HG03520 (cell line): ENCODE data around the gene PRSS12.
"Not testable (repeated sequence)": the region's sequence is repeated elsewhere in the genome, so short reads cannot be mapped to it uniquely, and the experiment has no call there.

ENCODE experiments used
- ATAC-seq: cut with Tn5 transposase; IDR thresholded peaks from one replicate; pipeline ENCODE4 v1.9.1; 2021; ENCODE audit warnings: mild to moderate bottlenecking, moderate library complexity; ENCODE audit not compliant: unreplicated experiment

PRSS12 gene

DNA sequence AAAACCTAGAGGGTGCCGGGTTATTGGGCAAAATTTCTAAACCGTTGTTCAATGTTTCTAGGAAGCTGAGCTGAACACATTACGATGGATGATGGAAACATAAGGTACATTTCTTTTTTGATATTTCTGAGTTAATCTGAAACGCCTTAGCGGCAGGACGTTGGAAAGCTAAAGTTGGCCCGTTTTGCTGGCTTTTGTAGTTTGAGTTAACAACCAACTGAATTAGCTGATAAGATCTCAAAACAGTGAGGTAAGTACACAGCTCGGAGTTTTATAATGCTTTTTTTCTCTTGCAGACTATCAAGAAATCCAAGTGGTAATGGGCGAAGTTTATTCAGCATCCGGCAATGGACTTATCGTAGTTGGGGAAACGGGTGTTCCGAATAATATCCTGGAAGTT, 73.5 kb downstream of the PRSS12 start:
- ATAC-seq: no peak

- peak; percentile 88 for ATAC-seq
Measured at GRCh38 chr4:118278473-118279274, 74.1 kb downstream of the PRSS12 start.

- no peak for ATAC-seq
Measured at GRCh38 chr4:118277243-118277642, 75.6 kb downstream of the PRSS12 start.

DNA sequence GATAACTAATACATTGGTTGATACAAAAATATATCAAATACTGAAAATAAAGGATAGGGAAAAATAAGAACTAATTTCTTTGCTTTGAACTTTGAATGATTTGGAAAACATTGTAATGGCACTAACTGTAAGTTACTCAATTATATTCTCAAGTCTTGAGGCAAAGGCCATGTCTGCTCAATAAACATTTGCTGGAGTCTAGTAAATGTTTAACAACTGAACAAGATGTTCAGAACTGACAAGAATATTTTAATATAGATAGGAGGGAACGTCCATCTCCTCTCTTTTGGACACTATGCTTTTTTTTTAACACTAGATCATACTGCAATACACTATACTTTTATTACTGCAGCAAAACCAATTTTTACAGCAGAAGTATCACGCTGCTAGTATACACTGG, 76.2 kb downstream of the PRSS12 start:
- ATAC-seq: no peak

- no peak for ATAC-seq
Measured at GRCh38 chr4:118273642-118274041, 79.2 kb downstream of the PRSS12 start.

- ATAC-seq: no peak
Measured at GRCh38 chr4:118271788-118272187, 81.0 kb downstream of the PRSS12 start.

GRCh38 chr4:118270492-118270891, 82.3 kb downstream of the PRSS12 start:
- ATAC-seq: no peak

- ATAC-seq: no peak
Measured at GRCh38 chr4:118268780-118269179, 84.0 kb downstream of the PRSS12 start.

GRCh38 chr4:118266145-118266496, 86.7 kb downstream of the PRSS12 start:
- ATAC-seq: not testable (repeated sequence)

DNA sequence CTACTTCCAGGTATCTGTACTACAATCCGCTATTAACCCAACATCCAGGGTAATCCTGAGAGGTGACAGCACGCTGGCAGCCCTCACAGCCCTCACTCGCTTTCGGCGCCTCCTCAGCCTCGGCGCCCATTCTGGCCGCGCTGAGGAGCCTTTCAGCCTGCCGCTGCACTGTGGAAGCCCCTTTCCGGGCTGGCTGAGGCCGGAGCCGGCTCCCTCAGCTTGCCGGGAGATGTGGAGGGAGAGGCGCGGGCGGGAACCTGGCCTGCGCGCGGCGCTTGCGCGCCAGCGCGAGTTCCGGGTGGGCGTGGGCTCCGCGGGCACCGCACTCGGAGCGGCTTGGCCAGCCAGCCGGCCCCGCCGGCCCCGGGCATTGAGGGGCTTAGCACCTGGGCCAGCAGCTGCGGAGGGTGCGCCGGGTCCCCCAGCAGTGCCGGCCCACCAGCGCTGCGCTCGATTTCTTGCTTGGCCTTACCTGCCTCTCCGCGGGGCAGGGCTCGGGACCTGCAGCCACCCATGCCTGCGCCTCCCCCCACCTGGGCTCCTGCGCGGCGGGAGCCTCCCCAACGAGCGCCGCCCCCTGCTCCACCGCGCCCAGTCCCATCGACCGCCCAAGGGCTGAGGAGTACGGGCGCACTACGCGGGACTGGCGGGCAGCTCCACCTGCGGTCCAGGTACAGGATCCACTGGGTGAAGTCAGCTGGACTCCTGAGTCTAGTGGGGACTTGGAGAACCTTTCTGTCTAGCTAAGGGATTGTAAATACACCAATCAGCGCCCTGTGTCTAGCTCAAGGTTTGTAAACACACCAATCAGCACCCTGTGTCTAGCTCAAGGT, 87.3 kb downstream of the PRSS12 start:
- ATAC-seq: no peak

DNA sequence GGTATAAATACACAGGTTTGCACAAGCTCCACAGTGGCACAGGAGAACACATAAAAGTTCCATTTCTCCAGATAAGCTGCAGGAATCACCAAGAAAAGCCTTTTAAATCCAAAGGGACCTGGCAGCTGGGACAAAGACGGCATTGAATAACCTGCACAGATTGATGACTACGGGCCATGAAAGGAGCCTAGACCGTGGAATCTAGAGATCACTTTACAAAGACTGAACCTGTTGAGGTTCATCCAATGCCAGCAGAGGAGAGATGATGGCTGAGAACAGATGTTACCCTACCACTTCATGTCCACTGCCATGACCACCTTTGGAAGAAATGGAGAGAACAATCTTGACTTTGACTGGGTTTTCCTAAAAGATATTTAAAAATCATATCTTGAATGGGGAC, 88.7 kb downstream of the PRSS12 start:
- no peak for ATAC-seq

DNA sequence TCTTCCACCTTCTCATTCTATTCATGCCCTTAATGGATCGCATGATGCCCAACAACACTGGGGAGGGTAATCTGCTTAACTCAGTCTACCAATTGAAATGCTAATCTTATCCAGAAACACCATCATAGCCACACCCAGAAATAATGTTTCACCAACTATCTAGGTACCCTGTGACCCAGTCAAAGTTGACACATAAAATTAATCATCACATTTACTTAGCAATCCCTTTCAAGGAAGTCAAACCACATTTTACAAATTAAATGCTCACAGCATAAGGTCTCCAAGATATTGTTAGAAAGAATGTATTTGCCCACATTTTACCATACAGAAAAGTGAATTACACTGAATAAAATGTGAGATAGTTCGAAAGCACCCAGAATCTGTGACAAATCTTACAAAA, 92.5 kb downstream of the PRSS12 start:
- ATAC-seq: no peak

- no peak for ATAC-seq
Measured at GRCh38 chr4:118259111-118259510, 93.7 kb downstream of the PRSS12 start.

DNA sequence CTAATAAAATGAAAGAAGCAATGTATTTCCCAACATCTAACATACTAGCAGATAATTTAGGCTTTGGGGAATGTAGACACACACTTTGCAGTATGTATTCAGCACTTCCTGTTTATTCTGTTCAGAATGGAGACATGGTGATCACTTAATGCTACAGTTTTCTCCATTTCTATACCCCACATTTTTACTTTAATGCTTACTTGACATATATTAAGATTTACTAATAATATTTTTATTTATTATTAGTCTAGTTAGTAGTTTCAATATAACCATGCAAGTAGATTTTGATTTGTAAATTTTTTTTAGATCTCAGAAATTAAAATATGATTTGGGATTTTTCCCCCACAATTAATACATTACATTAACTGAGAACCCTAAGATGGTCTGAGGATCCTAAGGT, 98.4 kb downstream of the PRSS12 start:
- ATAC-seq: no peak

DNA sequence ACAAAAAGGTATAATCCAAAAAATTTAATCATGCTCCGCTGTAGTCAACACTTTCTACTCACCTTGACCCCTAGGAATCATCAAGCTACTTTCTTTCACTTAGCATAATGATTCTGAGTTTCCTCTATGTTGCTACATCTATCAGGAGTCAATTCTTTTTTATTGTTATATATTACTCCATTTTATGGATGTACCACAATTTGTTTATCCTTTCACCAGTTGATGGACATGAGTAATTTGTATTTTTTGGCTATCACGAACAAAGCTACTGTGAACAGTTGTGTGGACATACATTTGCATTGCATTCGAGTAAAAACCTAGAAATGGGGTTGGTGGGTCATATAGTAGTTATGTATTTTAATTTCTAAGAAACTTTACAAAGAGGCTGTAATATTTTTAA, 102.9 kb downstream of the PRSS12 start:
- ATAC-seq: no peak

DNA sequence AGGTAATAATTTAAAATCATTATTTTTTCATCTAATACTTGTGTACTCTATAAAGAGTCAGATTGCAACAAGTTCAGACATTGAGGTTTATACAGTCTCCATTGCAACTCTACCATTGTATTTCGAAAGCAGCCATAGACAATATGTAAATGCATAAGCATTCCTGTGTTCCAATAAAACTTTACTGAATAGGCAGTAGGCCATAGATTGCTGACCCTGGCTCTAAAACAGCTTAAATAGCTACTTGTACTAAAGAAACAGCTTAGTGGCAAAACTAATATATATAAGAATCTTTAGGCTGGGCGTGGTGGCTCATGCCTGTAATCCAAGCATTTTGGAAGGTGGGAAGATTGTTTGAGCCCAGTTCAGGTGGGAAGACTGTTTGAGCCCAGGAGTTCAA, 115.3 kb downstream of the PRSS12 start:
- ATAC-seq: no peak

- no peak for ATAC-seq
Measured at GRCh38 chr4:118235566-118236120, 117.2 kb downstream of the PRSS12 start.
